22Rv1 (cell line): ENCODE data around the gene KIAA0825.

Experiments
- CTCF ChIP-seq: fragments of 450-650 bp; IDR thresholded peaks from 2 replicates; pipeline ENCODE4 v1.5.1; 2017; ENCODE audit warnings: mild to moderate bottlenecking
- ZFX ChIP-seq: fragments of 450-650 bp; IDR thresholded peaks from 2 replicates; pipeline ENCODE4 v1.6.1; 2017; ENCODE audit warnings: antibody characterized with exemption, borderline replicate concordance

GRCh38 chr5:94154672-94155071 lies 463.7 kb downstream of the KIAA0825 start:
- TF ChIP-seq CTCF (no peak), ZFX (no peak)
